HS-5 (cell line): ENCODE data around the gene SPACA5B.
"Not testable (repeated sequence)": the region's sequence is repeated elsewhere in the genome, so short reads cannot be mapped to it uniquely, and the experiment has no call there.

Experiments
- DNase-seq: peaks from one replicate; pipeline ENCODE4 v3.0.0-alpha.2; 2012; ENCODE audit warnings: low read depth

The SPACA5B gene

GRCh38 chrX:48130326-48130725 is at the start of gene SPACA5B:
TSS of gene SPACA5B (plus strand) at chrX:48130626. CDS start at chrX:48130688, 62 bp downstream.
- not testable (repeated sequence) for DNase-seq

- no peak for DNase-seq
These were observed 47.2 kb upstream of the SPACA5B start for GRCh38 chrX:48083212-48083611.

DNA sequence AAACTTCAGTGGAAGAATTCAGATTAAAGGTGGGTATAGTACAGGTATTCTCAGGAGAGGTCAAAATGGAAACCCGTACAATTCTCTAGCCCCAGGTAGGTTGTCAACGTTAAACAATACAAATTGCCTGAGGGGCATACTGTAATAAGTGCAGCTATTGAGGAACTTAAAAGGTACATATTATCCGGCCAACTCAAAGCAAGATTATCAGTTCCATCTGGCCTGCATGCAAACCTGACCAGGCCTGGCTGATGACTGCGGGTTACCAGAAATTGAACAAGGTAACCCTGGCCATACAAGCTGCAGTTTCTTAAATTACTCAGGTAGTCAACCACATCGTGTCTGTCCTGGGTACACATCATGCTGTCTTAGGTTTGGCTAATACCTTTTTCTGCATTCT is 46.7 kb upstream of the SPACA5B start:
- no peak for DNase-seq

DNA sequence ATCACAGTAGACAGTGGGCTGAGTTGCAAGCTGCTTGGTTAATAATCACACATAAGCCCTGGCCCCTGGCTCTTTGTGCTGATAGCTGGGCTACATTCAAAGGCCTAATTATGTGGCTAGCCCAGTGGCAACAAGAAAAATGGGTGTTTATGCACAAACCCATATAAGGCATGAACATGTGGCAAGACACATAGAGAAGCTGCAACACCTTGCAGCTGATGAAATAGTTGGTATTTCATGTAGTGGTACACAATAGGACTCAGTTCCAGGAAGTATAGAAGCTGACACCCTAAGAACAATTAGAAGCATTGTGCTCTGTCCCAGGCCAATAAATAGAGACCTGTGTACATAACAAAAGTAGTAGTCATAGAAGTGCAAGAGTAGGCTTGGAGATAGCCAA is 44.3 kb upstream of the SPACA5B start:
- DNase-seq: no peak

DNA sequence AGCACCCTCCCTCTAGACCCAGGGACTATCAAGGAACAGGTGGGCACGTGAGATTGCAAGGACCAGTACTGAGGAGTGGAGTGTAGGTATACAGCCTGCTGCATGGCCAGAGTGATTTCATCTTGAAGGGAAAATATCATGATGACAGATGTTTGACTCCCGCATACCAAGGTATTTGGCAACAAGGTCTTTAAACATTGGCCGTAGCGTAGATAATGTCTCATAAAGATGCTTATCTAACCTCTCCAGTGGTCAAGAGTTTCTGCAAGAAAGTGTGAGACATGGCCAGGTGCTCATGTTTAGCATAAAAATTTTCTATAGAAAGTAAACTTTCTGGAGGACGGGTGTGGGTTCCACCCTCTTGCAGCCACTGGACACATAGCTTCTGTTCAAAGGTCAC is 40.3 kb upstream of the SPACA5B start:
- no peak for DNase-seq

GRCh38 chrX:48092558-48092957 is 37.9 kb upstream of the SPACA5B start:
- not testable (repeated sequence) for DNase-seq

GRCh38 chrX:48101443-48101842 is 29.0 kb upstream of the SPACA5B start:
- no peak for DNase-seq

DNA sequence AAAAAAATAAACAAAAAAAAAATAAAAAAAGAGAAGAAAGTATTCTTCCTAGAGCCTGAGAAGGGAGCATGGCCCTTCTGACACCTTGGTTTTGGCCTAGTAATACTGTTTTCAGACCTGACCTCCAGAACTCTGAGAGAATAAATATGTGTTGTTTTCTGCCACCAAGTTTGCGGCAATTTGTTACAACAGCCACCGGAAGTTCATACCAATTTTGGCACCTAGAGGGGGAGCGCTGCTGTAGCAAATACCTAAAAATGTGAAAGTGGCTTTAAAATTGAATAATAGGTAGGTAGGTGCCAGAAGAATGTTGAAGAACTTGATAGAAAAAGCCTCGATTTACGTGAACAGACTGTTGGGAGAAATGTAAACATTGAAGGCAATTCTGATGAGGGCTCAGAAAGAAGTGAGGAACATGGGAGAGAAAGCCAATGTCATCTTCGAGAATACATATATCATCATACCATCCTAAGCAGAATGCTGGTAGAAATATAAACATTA is 27.5 kb upstream of the SPACA5B start:
- DNase-seq: no peak

DNA sequence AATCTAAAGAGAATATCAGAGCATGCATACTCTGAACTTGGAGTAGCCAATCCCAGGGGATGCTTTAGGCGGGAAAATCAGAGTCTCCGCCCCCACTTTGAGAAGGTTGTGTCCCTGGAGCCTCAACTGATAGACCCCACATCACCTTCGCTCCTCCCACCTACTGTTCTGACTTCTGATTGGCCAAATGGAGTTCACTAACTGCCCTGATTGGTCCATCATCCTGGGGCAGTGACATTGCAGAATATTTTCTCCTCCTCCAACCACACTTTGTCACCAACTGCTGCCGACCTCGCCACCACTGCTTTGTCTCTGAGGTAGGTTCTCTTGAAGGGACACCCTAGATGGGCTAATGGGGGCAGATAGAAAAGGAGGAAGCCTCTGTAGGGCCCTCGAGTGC is 22.7 kb upstream of the SPACA5B start:
- no peak for DNase-seq

DNA sequence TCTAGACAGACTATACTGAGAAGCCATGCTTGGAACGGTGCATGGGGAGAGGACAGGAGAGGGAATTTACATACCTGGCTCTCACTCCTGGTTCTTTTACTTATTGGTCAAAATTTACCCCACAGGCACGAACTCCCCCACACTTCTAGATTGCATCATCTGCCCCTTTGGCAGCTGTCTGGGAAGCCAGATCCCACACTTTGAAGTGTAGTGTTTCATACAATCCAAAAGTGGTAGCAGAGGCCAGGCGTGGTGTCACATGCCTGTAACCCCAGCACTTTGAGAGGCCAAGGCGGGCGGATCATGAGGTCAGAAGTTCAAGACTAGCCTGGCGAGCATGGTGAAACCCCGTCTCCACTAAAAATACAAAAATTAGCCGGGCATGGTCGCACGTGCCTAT is 5.1 kb upstream of the SPACA5B start:
- not testable (repeated sequence) for DNase-seq

DNA sequence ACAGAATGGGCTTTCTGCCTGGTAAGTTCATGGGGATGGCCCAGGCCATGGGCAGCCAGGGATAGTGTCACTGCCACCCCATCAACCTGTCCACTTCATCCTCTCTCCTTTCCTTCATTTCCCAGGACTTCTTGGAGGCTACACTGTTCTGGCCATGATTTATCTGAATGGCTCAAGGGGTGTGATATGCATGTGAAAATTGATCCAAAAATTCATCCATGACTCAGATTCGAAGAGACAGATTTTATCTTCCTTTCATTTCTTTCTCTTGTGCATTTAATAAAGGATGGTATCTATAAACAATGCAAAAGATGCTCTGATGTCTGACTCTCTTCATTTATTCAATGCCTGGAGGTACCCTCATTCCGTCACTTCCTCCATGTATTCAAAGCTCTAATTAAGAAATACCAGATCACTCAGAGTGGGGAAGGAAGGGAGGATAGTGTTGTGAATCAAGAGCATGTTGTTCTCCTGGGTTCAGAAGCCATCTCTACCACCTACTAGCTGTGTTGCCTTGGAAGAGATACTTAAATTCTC is 1.9 kb downstream of the SPACA5B start:
- not testable (repeated sequence) for DNase-seq

GRCh38 chrX:48139076-48139475 is 8.7 kb downstream of the SPACA5B start:
- not testable (repeated sequence) for DNase-seq

DNA sequence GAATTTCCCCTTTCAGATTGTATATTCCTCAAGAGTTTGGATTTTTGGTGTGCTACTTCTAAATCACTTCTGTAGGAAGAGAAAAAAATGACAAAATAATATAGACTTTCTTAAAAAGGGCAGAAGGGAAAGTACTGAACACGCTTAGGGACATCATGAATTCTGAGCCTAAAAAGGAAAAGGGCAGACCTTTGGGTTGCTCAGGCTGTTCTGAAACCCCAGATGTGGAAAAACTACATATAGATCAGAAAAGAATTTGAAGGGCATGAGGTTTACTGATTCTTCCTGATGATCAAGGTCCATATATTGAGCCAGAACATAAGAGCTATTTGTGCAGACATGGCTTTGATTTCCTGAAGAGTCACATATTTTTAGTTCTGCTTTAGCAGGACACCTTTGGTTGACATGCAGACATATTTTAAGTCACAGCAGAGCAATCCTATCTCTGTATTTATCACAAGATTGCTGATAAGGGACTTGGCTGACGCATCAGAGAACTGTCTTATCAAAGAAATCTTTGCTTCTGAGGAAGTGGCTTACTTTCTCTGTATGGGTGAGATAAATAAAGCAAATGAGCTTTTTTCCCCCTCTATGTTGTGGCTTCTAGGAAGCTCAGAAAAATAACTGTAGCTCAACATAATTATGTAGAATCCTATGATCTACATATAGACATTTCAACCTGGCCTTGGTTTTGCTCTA is 11.5 kb downstream of the SPACA5B start:
- not testable (repeated sequence) for DNase-seq

GRCh38 chrX:48142697-48143096 is 12.3 kb downstream of the SPACA5B start:
- not testable (repeated sequence) for DNase-seq

DNA sequence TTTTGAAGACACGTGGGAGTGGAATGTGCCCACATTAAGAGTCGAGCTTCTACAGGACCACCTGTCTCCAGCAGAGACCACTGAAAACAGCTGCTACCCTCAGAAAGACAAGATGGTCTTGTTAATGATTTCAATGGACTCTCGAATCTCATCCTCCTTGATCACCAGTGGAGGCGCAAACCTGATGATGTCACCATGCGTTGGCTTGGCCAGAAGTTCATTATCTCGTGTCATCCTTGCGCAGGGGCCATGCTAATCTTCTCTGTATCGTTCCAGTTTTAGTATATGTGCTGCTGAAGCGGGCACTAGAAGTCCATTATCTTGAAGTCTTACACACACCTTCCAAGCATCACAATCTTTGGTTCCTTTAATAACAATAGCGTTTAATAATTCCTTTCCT is 23.3 kb downstream of the SPACA5B start:
- no peak for DNase-seq

GRCh38 chrX:48154796-48155195 is 24.4 kb downstream of the SPACA5B start:
- DNase-seq: no peak

GRCh38 chrX:48156014-48156413 is 25.6 kb downstream of the SPACA5B start:
- DNase-seq: no peak

DNA sequence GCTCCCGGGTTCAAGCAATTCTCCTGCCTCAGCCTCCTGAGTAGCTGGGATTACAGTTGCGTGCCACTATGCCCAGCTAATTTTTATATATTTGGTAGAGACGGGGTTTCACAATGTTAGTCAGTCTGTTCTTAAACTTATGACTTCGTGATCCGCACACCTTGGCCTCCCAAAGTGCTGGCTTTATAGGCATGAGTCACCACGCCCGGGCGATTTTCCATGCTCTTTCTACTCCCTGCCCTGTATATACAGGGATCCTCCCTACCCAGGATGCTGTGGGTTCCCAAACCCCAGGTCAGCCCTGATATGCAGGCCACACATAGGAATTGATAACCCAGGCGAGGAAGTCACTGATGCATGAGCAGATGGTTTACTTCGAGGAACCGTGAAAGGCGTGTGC is 34.8 kb downstream of the SPACA5B start:
- no peak for DNase-seq

- not testable (repeated sequence) for DNase-seq
These were observed 35.9 kb downstream of the SPACA5B start for GRCh38 chrX:48166322-48166721.

DNA sequence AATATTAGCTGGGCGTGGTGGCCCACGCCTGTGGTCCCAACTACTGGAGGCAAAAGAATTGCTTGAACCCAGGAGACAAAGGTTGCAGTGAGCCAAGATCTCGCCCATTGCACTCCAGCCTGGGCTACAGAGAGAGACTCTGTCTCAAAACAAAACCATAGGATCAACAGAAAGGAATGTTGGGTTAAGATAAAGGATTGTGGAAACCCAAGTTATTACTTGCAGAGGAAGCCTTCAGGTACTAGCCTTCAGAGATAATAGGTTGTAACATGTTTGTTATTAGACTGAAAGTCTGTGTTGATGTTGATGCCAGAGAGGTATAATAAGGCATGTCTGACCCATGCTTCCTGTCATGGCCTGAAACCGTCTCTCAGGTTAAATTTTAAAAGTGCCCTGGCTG is 49.3 kb downstream of the SPACA5B start:
- DNase-seq: no peak

DNA sequence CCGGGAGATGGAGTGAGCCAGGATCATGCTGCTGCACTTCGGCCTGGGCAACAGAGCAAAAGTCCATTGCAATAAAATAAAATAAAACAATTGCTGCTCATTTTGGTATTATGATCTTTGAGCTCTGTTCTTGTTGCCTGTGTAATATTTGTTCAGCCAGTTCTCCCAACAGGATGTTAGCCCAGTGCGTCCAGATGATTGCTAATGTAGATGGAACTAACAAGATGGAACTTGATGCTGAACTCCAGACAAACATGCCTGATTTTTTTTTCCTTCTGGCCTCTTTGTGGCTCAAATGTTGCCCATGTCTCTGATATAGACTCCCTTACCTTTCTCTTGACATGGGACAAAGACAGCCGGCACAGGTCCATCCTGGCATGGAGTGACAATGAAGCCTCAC is 50.4 kb downstream of the SPACA5B start:
- DNase-seq: no peak

DNA sequence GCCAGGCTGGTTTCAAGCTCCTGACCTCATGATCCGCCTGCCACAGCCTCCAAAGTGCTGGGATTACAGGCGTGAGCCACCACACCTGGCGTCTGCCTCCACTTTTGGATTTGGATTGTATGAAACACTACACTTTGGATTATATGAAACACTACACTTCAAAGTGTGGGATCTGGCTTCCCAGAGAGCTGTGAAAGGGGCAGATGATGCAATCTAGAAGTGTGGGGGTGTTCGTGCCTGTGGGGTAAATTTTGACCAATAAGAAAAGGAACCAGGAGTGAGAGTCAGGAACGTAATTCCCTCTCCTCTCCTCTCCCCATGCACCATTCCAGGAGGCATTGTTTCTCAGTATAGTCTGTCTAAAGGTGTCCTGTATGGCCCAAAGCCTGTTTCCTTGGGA is 51.5 kb downstream of the SPACA5B start:
- not testable (repeated sequence) for DNase-seq
